ENCODE results near the gene ARCN1.
A peak's percentile ranks its signal among the peaks of the same experiment; 100 is the strongest.
"Not testable (repeated sequence)": the region's sequence is repeated elsewhere in the genome, so short reads cannot be mapped to it uniquely, and the experiment has no call there.

Gene ARCN1

GRCh38 chr11:118533769-118534729, 38.2 kb upstream of the ARCN1 start:
- no peaks in the 10 kb centered on the region for H3K9me3 Mint-ChIP-seq (ENCODE audit: low read depth)
- no peaks in the 10 kb centered on the region for H3K36me3 Mint-ChIP-seq
- H3K27me3 Mint-ChIP-seq = no peaks in the 10 kb centered on the region
- peak overlapping the region; percentile 23 for H3K4me3 Mint-ChIP-seq
- peaks cover 22% of the 10 kb centered on the region for H3K4me1 Mint-ChIP-seq (ENCODE audit: low read depth)
- no peak overlapping the region for H3K27ac Mint-ChIP-seq

GRCh38 chr11:118535261-118535660, 36.9 kb upstream of the ARCN1 start:
- Mint-ChIP-seq H3K27me3 (no peaks in the 10 kb centered on the region), H3K4me3 (no peak overlapping the region), H3K27ac (no peak overlapping the region), H3K4me1 (ENCODE audit: low read depth) (peaks cover 10% of the 10 kb centered on the region), H3K36me3 (peaks cover 2% of the 10 kb centered on the region), H3K9me3 (ENCODE audit: low read depth) (no peaks in the 10 kb centered on the region)

GRCh38 chr11:118536726-118537125, 35.5 kb upstream of the ARCN1 start:
- no peaks in the 10 kb centered on the region for H3K9me3 Mint-ChIP-seq (ENCODE audit: low read depth)
- peaks cover 7% of the 10 kb centered on the region for H3K36me3 Mint-ChIP-seq
- peaks cover 4% of the 10 kb centered on the region for H3K4me1 Mint-ChIP-seq (ENCODE audit: low read depth)
- no peaks in the 10 kb centered on the region for H3K27me3 Mint-ChIP-seq
- H3K27ac Mint-ChIP-seq = no peak overlapping the region
- no peak overlapping the region for H3K4me3 Mint-ChIP-seq

- H3K4me1 Mint-ChIP-seq (ENCODE audit: low read depth) = no peaks in the 10 kb centered on the region
- no peak overlapping the region for H3K4me3 Mint-ChIP-seq
- H3K27me3 Mint-ChIP-seq = no peaks in the 10 kb centered on the region
- no peaks in the 10 kb centered on the region for H3K9me3 Mint-ChIP-seq (ENCODE audit: low read depth)
- H3K27ac Mint-ChIP-seq = no peak overlapping the region
- H3K36me3 Mint-ChIP-seq = peaks cover 7% of the 10 kb centered on the region
Observed at GRCh38 chr11:118537409-118537980, 34.7 kb upstream of the ARCN1 start.

- H3K27ac Mint-ChIP-seq = no peak overlapping the region
- no peaks in the 10 kb centered on the region for H3K4me1 Mint-ChIP-seq (ENCODE audit: low read depth)
- no peak overlapping the region for H3K4me3 Mint-ChIP-seq
- no peaks in the 10 kb centered on the region for H3K9me3 Mint-ChIP-seq (ENCODE audit: low read depth)
- H3K27me3 Mint-ChIP-seq = no peaks in the 10 kb centered on the region
- peaks cover 7% of the 10 kb centered on the region for H3K36me3 Mint-ChIP-seq
Observed at GRCh38 chr11:118544010-118544646, 28.1 kb upstream of the ARCN1 start.

GRCh38 chr11:118544647-118545010, 27.6 kb upstream of the ARCN1 start:
- peaks cover 7% of the 10 kb centered on the region for H3K36me3 Mint-ChIP-seq
- H3K27me3 Mint-ChIP-seq = no peaks in the 10 kb centered on the region
- no peak overlapping the region for H3K27ac Mint-ChIP-seq
- no peak overlapping the region for H3K4me3 Mint-ChIP-seq
- no peaks in the 10 kb centered on the region for H3K9me3 Mint-ChIP-seq (ENCODE audit: low read depth)
- H3K4me1 Mint-ChIP-seq (ENCODE audit: low read depth) = no peaks in the 10 kb centered on the region

- no peaks in the 10 kb centered on the region for H3K4me1 Mint-ChIP-seq (ENCODE audit: low read depth)
- no peaks in the 10 kb centered on the region for H3K9me3 Mint-ChIP-seq (ENCODE audit: low read depth)
- peaks cover 4% of the 10 kb centered on the region for H3K36me3 Mint-ChIP-seq
- no peak overlapping the region for H3K27ac Mint-ChIP-seq
- H3K4me3 Mint-ChIP-seq = no peak overlapping the region
- H3K27me3 Mint-ChIP-seq = no peaks in the 10 kb centered on the region
Observed at GRCh38 chr11:118545533-118545932, 26.7 kb upstream of the ARCN1 start.

- no peaks in the 10 kb centered on the region for H3K9me3 Mint-ChIP-seq (ENCODE audit: low read depth)
- H3K27ac Mint-ChIP-seq = no peak overlapping the region
Observed at GRCh38 chr11:118547132-118547531, 25.1 kb upstream of the ARCN1 start.

GRCh38 chr11:118552341-118552740, 19.9 kb upstream of the ARCN1 start:
- peaks cover 14% of the 10 kb centered on the region for H3K36me3 Mint-ChIP-seq
- H3K27ac Mint-ChIP-seq = no peak overlapping the region
- H3K4me1 Mint-ChIP-seq (ENCODE audit: low read depth) = no peaks in the 10 kb centered on the region
- H3K4me3 Mint-ChIP-seq = no peak overlapping the region
- no peaks in the 10 kb centered on the region for H3K9me3 Mint-ChIP-seq (ENCODE audit: low read depth)
- no peaks in the 10 kb centered on the region for H3K27me3 Mint-ChIP-seq

More at GRCh38 chr11:118547132-118547531, 25.1 kb upstream of the ARCN1 start:
- Mint-ChIP-seq H3K27me3 (no peaks in the 10 kb centered on the region), H3K36me3 (peaks cover 2% of the 10 kb centered on the region), H3K4me1 (ENCODE audit: low read depth) (no peaks in the 10 kb centered on the region), H3K4me3 (no peak overlapping the region)

GRCh38 chr11:118560806-118561205, 11.4 kb upstream of the ARCN1 start:
- Mint-ChIP-seq H3K27ac (no peak overlapping the region), H3K4me1 (ENCODE audit: low read depth) (peaks cover 16% of the 10 kb centered on the region), H3K4me3 (no peak overlapping the region), H3K36me3 (peaks cover 2% of the 10 kb centered on the region), H3K27me3 (no peaks in the 10 kb centered on the region), H3K9me3 (ENCODE audit: low read depth) (no peaks in the 10 kb centered on the region)

- no peaks in the 10 kb centered on the region for H3K27me3 Mint-ChIP-seq
- no peaks in the 10 kb centered on the region for H3K9me3 Mint-ChIP-seq (ENCODE audit: low read depth)
- peaks cover 19% of the 10 kb centered on the region for H3K4me1 Mint-ChIP-seq (ENCODE audit: low read depth)
- H3K4me3 Mint-ChIP-seq = peak overlapping the region; percentile 81
- H3K36me3 Mint-ChIP-seq = peaks cover 2% of the 10 kb centered on the region
- peak overlapping the region; percentile 61 for H3K27ac Mint-ChIP-seq
Observed at GRCh38 chr11:118565051-118565450, 7.2 kb upstream of the ARCN1 start.

GRCh38 chr11:118569670-118570069, 2.5 kb upstream of the ARCN1 start:
- no peaks in the 10 kb centered on the region for H3K27me3 Mint-ChIP-seq
- no peaks in the 10 kb centered on the region for H3K36me3 Mint-ChIP-seq
- no peak overlapping the region for H3K4me3 Mint-ChIP-seq

GRCh38 chr11:118570787-118571186, 1.4 kb upstream of the ARCN1 start:
- Mint-ChIP-seq H3K4me3 (no peak overlapping the region), H3K27me3 (no peaks in the 10 kb centered on the region), H3K9me3 (ENCODE audit: low read depth) (no peaks in the 10 kb centered on the region), H3K36me3 (no peaks in the 10 kb centered on the region), H3K27ac (peak overlapping the region; percentile 95), H3K4me1 (ENCODE audit: low read depth) (peaks cover 42% of the 10 kb centered on the region)

More at GRCh38 chr11:118569670-118570069, 2.5 kb upstream of the ARCN1 start:
- H3K27ac Mint-ChIP-seq = no peak overlapping the region
- H3K4me1 Mint-ChIP-seq (ENCODE audit: low read depth) = peaks cover 38% of the 10 kb centered on the region
- no peaks in the 10 kb centered on the region for H3K9me3 Mint-ChIP-seq (ENCODE audit: low read depth)

- not testable (repeated sequence) for H3K36me3 Mint-ChIP-seq; H3K9me3 Mint-ChIP-seq (ENCODE audit: low read depth); H3K27me3 Mint-ChIP-seq
- Mint-ChIP-seq H3K27ac (peak overlapping the region; percentile 95), H3K4me3 (peak overlapping the region; percentile 100), H3K4me1 (ENCODE audit: low read depth) (peaks cover 47% of the 10 kb centered on the region)
Observed at GRCh38 chr11:118571701-118572060, 528 bp upstream of the ARCN1 start.

- H3K27ac Mint-ChIP-seq = peak overlapping the region; percentile 96
- H3K27me3 Mint-ChIP-seq = no peaks in the 10 kb centered on the region
- no peaks in the 10 kb centered on the region for H3K9me3 Mint-ChIP-seq (ENCODE audit: low read depth)
- H3K4me1 Mint-ChIP-seq (ENCODE audit: low read depth) = peaks cover 57% of the 10 kb centered on the region
- H3K36me3 Mint-ChIP-seq = peaks cover 2% of the 10 kb centered on the region
- peak overlapping the region; percentile 100 for H3K4me3 Mint-ChIP-seq
Observed at GRCh38 chr11:118572981-118573550, 857 bp downstream of the ARCN1 start.

Data from activated naive CD8-positive, alpha-beta T cell (primary cell).